ENCODE measurements around the gene OGFOD2. TPM values are rescaled to one million over a fixed set of nuclear protein-coding genes. Genes with fewer than 3 reads are reported as not detected.

Gene OGFOD2
- total and polyA plus RNA-seq, 2 of the 13 experiments (the other 11 are each of a cell fraction or from before 2014, with no cell fraction given) = 13.2 to 14.6 TPM

DNA sequence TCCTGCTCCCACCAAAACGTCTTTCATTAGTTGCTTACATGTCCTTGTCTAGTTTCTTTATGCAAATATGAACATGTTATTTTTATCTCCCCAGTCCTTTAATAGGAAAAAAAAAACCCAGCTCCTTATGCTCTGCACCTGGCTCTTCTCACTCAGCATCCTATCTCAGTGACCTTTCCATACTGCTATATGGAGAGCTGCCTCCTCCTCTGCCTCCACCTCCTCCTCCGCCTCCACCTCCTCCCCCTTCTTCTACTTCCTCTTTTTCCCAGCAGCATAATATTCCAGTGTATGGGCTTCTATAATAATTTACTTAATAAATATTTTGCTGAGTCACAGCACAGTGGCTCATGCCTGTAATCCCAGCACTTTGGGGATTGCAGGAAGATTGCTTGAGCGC, 40.3 kb upstream of the OGFOD2 start:
- peaks cover 9% of the 10 kb centered on the region; the same call in 1 of the 2 replicates for H3K4me1 ChIP-seq (ENCODE audit: insufficient read depth, low read length)
- no peak overlapping the region for H3K9ac ChIP-seq (ENCODE audit: insufficient read depth, low read depth, low read length)
- H3K4me3 ChIP-seq (replicated peaks in 1 of 3; ENCODE audit: insufficient read depth in 1 of 3, low read depth in 2 of 3, low read length in 3 of 3) = no peak overlapping the region
- no peak overlapping the region for H3K27ac ChIP-seq (ENCODE audit: extremely low read length, insufficient read depth, low read length)
- H4K20me1 ChIP-seq (ENCODE audit: insufficient read depth, low read length) = no peaks in the 10 kb centered on the region
- TF ChIP-seq ZNF550 (CRISPR knock-in tag; IDR thresholded peaks at IDR 0.05; ENCODE audit: borderline replicate concordance) = no peak
- TF ChIP-seq NFE2L2 (IDR thresholded peaks at IDR 0.05; ENCODE audit: low read length) = peak; percentile 65
- no peaks in the 10 kb centered on the region for H3K79me2 ChIP-seq (ENCODE audit: insufficient read depth, low read length)
- no peak for FAIRE-seq
- POLR2A ChIA-PET = no interaction called here
- BruUV-seq (replicated peaks) = no TSS peak
- H3K4me2 ChIP-seq (ENCODE audit: low read depth, low read length) = no peak overlapping the region
- no peak for ATAC-seq
- no peak for DNase-seq (ENCODE audit: low spot score)
- no peaks in the 10 kb centered on the region for H3K9me3 ChIP-seq (ENCODE audit: low read length)
- CTCF ChIA-PET (ENCODE audit: low intra/inter-chr PET ratio, low total read pairs) = no interaction called here
- 77% methylated on average over 3 of the region's 3 CpGs for WGBS (ENCODE audit: low lambda C conversion rate)
- no peak overlapping the region for H2AFZ ChIP-seq (ENCODE audit: low read length)
- no peaks in the 10 kb centered on the region; a peak in 1 of 5 replicates for H3K27me3 ChIP-seq (ENCODE audit: control insufficient read depth in 1 of 2, insufficient read depth in 2 of 2, low read length in 2 of 2)
- H3K36me3 ChIP-seq (replicated peaks in 1 of 2; ENCODE audit: control insufficient read depth in 1 of 2, insufficient read depth in 2 of 2, low read length in 2 of 2) = no peaks in the 10 kb centered on the region; a peak in 1 of 5 replicates
- in situ Hi-C loops (cut with HindIII; ENCODE audit: extremely low pct_ligation_motif_present, low pct_unique_long_range_greater_than_20kb) = no loop called here
- intact Hi-C loops (cut with micrococcal nuclease; ENCODE audit: unreplicated experiment) = no loop called here

DNA sequence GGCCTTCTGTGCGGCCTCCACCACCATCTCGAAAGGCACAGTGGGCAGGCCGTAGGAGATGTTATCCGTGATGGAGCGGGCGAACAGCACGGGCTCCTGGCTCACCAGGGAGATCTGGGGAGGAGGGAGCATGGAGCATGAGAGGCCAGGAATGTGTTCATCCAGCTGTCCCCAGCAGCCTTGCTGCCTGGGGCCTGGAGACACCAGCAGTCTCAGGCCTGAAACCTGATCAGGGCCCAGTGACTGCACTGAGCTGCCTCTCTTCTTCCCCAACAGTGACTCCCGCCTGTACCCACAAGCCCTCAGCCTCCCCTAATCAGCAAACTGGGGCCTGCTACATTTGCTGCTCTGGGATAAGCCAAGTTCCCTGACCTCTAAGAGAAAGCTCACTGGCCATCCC, 39.7 kb upstream of the OGFOD2 start:
- Histone ChIP-seq H3K9me3 (ENCODE audit: low read length) (no peaks in the 10 kb centered on the region), H2AFZ (ENCODE audit: low read length) (no peak overlapping the region), H3K9ac (ENCODE audit: insufficient read depth, low read depth, low read length) (no peak overlapping the region), H3K27me3 (ENCODE audit: control insufficient read depth in 1 of 2, insufficient read depth in 2 of 2, low read length in 2 of 2) (no peaks in the 10 kb centered on the region; a peak in 1 of 5 replicates), H3K4me1 (ENCODE audit: insufficient read depth, low read length) (peaks cover 9% of the 10 kb centered on the region; the same call in 1 of the 2 replicates), H4K20me1 (ENCODE audit: insufficient read depth, low read length) (no peaks in the 10 kb centered on the region), H3K27ac (ENCODE audit: extremely low read length, insufficient read depth, low read length) (no peak overlapping the region), H3K4me2 (ENCODE audit: low read depth, low read length) (no peak overlapping the region), H3K4me3 (replicated peaks in 1 of 3; ENCODE audit: insufficient read depth in 1 of 3, low read depth in 2 of 3, low read length in 3 of 3) (no peak overlapping the region), H3K36me3 (replicated peaks in 1 of 2; ENCODE audit: control insufficient read depth in 1 of 2, insufficient read depth in 2 of 2, low read length in 2 of 2) (no peaks in the 10 kb centered on the region; a peak in 1 of 5 replicates), H3K79me2 (ENCODE audit: insufficient read depth, low read length) (no peaks in the 10 kb centered on the region)
- FAIRE-seq (no peak), DNase-seq (ENCODE audit: low spot score) (no peak), ATAC-seq (no peak; the same call in 2 of the 3 replicates)
- ChIA-PET CTCF (ENCODE audit: low intra/inter-chr PET ratio, low total read pairs) (no interaction called here), POLR2A (no interaction called here)
- 97% methylated on average over 3 of the region's 8 CpGs for WGBS (ENCODE audit: low lambda C conversion rate)
- TF ChIP-seq, protein P1, sequence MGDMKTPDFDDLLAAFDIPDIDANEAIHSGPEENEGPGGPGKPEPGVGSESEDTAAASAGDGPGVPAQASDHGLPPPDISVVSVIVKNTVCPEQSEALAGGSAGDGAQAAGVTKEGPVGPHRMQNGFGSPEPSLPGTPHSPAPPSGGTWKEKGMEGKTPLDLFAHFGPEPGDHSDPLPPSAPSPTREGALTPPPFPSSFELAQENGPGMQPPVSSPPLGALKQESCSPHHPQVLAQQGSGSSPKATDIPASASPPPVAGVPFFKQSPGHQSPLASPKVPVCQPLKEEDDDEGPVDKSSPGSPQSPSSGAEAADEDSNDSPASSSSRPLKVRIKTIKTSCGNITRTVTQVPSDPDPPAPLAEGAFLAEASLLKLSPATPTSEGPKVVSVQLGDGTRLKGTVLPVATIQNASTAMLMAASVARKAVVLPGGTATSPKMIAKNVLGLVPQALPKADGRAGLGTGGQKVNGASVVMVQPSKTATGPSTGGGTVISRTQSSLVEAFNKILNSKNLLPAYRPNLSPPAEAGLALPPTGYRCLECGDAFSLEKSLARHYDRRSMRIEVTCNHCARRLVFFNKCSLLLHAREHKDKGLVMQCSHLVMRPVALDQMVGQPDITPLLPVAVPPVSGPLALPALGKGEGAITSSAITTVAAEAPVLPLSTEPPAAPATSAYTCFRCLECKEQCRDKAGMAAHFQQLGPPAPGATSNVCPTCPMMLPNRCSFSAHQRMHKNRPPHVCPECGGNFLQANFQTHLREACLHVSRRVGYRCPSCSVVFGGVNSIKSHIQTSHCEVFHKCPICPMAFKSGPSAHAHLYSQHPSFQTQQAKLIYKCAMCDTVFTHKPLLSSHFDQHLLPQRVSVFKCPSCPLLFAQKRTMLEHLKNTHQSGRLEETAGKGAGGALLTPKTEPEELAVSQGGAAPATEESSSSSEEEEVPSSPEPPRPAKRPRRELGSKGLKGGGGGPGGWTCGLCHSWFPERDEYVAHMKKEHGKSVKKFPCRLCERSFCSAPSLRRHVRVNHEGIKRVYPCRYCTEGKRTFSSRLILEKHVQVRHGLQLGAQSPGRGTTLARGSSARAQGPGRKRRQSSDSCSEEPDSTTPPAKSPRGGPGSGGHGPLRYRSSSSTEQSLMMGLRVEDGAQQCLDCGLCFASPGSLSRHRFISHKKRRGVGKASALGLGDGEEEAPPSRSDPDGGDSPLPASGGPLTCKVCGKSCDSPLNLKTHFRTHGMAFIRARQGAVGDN (CRISPR knock-in tag; IDR thresholded peaks at IDR 0.05) = 0 out of 2 replicates have a peak, but pooled peaks have one; percentile 9
- TF ChIP-seq SNRNP70 (IDR thresholded peaks at IDR 0.05; ENCODE audit: low read depth, low read length) = no peak
- intact Hi-C loops (cut with micrococcal nuclease; ENCODE audit: unreplicated experiment) = no loop called here
- in situ Hi-C loops (cut with HindIII; ENCODE audit: extremely low pct_ligation_motif_present, low pct_unique_long_range_greater_than_20kb) = no loop called here
- no TSS peak for BruUV-seq (replicated peaks)

All from HepG2 (cell line).